ENCODE measurements around the gene CSH2. TPM values are rescaled to one million over a fixed set of nuclear protein-coding genes. Genes with fewer than 3 reads are reported as not detected.
A peak's percentile ranks its signal among the peaks of the same experiment; 100 is the strongest.

CSH2 gene
- total RNA-seq, 2 experiments from 2014 or later = not detected

GRCh38 chr17:63830278-63830677 lies 43.2 kb downstream of the CSH2 start:
- H3K27ac Mint-ChIP-seq = peak overlapping the region; percentile 84
- CTCF ChIA-PET = interaction anchor here (0.8 to 2.8 kb wide), 3 partner anchors 8 to 116 kb away, joined by 3 to 29 read pairs (median 3); no protein-coding TSS in a partner anchor
- H3K36me3 Mint-ChIP-seq (ENCODE audit: low read depth) = peaks cover 68% of the 10 kb centered on the region
- no peak for DNase-seq
- no peaks in the 10 kb centered on the region for H3K9me3 Mint-ChIP-seq
- intact Hi-C loops (cut with micrococcal nuclease) = no loop called here
- peaks cover 71% of the 10 kb centered on the region for H3K4me1 Mint-ChIP-seq (ENCODE audit: low read depth)
- H3K4me3 Mint-ChIP-seq = no peak overlapping the region
- H3K27me3 Mint-ChIP-seq (ENCODE audit: low read depth) = no peaks in the 10 kb centered on the region

DNA sequence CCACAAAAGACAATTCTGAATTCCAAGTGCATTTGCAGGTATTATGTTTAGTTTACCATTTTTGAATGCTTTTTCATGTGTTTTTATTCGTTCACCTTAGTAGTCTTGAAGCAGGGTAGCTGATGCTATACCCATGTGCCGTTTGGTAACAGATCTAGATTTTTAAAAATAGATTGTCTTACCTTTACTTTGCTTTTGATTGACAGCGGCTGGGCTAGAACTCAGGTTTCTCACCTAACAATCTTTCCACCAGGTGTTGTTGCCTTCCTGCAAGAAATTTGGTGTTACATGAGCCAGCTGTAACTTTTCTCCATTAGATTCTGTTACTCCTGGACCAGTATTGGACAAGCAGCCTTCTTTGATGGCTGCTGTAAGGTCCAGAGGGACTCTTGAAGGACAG lies 44.5 kb downstream of the CSH2 start:
- no peak for DNase-seq
- Mint-ChIP-seq H3K27me3 (ENCODE audit: low read depth) (no peaks in the 10 kb centered on the region), H3K27ac (peak overlapping the region; percentile 34), H3K4me3 (peak overlapping the region; percentile 26), H3K4me1 (ENCODE audit: low read depth) (peaks cover 73% of the 10 kb centered on the region), H3K9me3 (no peaks in the 10 kb centered on the region), H3K36me3 (ENCODE audit: low read depth) (peaks cover 70% of the 10 kb centered on the region)
- CTCF ChIA-PET = interaction anchor here (0.9 to 2.8 kb wide), 5 partner anchors 10 to 87 kb away, joined by 3 to 29 read pairs (median 5); no protein-coding TSS in a partner anchor
- intact Hi-C loops (cut with micrococcal nuclease) = no loop called here

DNA sequence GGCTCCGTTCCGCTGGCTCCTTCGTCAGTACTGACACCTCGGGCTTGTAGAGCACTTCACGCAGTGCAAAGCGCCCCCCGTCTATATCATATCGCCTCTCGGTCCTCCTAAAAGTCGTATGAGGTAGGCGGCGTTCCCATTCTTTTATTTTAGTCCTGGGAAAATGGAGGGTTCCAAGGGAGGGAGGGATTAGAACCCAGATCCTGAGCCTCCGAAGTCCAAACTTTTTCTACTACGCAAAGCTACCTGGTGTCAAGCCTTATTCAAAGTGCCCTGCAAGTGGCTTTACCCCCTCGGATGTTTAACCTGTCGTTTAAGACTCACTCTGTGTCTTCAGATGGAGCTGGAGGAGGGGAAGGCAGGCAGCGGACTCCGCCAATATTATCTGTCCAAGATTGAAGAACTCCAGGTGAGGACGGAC lies 45.7 kb downstream of the CSH2 start:
- Mint-ChIP-seq H3K9me3 (no peaks in the 10 kb centered on the region), H3K36me3 (ENCODE audit: low read depth) (peaks cover 72% of the 10 kb centered on the region), H3K27ac (peak overlapping the region; percentile 99), H3K4me1 (ENCODE audit: low read depth) (peaks cover 80% of the 10 kb centered on the region), H3K27me3 (ENCODE audit: low read depth) (no peaks in the 10 kb centered on the region), H3K4me3 (peak overlapping the region; percentile 96)
- intact Hi-C loops (cut with micrococcal nuclease) = loop anchor here (1.0 kb wide), 7 partner anchors 7 to 278 kb away; partner anchors contain the start of genes CCDC47, DCAF7, MAP3K3 and STRADA
- DNase-seq = no peak
- CTCF ChIA-PET = interaction anchor here (0.5 to 2.8 kb wide), 10 partner anchors 9 to 464 kb away, joined by 3 to 29 read pairs (median 4); partner anchors contain the start of genes CCDC47, DDX42 and SMARCD2

DNA sequence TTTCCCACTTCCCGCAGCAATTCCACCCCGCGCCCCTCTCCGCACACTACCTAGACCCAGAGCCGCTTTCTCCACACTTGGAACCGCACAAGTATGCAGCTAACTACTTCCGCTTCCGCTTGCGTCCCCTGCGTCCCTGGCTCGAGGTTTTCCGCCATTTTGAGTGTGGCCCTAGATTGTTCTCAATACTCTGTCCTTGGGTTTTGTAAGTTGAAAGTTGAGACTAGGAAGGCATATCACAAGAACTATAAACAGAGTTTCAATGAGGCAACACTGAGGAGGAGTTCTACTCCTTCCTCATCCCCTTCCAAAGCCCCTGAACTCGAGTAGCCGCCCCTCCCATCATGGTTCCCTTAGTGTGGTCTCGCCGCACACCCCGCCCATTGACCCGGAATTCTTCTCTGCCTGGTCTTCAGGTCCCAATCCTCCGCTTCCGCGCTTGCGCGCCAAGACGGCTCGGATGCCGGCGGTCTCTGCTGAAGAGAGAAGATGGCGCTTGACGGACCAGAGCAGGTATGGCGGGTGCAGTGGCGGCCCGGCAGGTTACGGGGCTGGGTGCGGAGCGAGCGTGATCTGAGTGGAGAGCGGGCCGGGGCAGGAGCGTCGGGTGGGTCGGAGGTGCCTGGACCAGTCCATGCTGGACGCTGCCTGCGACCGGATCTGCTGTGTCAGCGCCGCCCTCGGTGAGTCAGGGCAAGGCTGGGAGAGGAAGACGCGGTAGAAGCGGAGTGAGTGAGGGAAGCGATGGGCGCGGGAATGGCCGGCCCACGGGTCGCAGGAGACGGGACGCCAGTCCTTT lies 46.3 kb downstream of the CSH2 start, which contains the start of the genes FTSJ3 and PSMC5:
Gene FTSJ3 (minus strand): TSS at position 662 of the 799 bp plus-strand sequence. CDS start 761 bp downstream, outside the sequence.
Gene PSMC5 (plus strand): TSS at position 430 of the 799 bp plus-strand sequence. CDS start 60 bp downstream, at position 490.
- Mint-ChIP-seq H3K27ac (peak within 1 kb of the TSS; percentile 99), H3K27me3 (ENCODE audit: low read depth) (no peaks in the 10 kb centered on the region), H3K36me3 (ENCODE audit: low read depth) (peaks cover 74% of the 10 kb centered on the region), H3K9me3 (no peaks in the 10 kb centered on the region), H3K4me3 (peak within 1 kb of the TSS; percentile 96), H3K4me1 (ENCODE audit: low read depth) (peaks cover 82% of the 10 kb centered on the region)
- CTCF ChIA-PET = interaction anchor here (0.9 to 1.6 kb wide), 4 partner anchors 11 to 129 kb away, joined by 3 to 4 read pairs (median 3); partner anchors contain the start of genes CCDC47, DDX42 and SMARCD2
- peak; percentile 97 for DNase-seq
- intact Hi-C loops (cut with micrococcal nuclease) = loop anchor here (1.0 kb wide), 7 partner anchors 8 to 277 kb away; partner anchors contain the start of genes CCDC47, DCAF7, MAP3K3 and STRADA

GRCh38 chr17:63826468-63827001 lies 46.9 kb downstream of the CSH2 start:
- Mint-ChIP-seq H3K4me3 (peak overlapping the region; percentile 96), H3K9me3 (no peaks in the 10 kb centered on the region), H3K4me1 (ENCODE audit: low read depth) (peaks cover 80% of the 10 kb centered on the region), H3K27ac (peak overlapping the region; percentile 99), H3K27me3 (ENCODE audit: low read depth) (no peaks in the 10 kb centered on the region), H3K36me3 (ENCODE audit: low read depth) (peaks cover 72% of the 10 kb centered on the region)
- DNase-seq = no peak
- intact Hi-C loops (cut with micrococcal nuclease) = loop anchor here (1.0 kb wide), 7 partner anchors 9 to 276 kb away; partner anchors contain the start of genes CCDC47, DCAF7, MAP3K3 and STRADA
- CTCF ChIA-PET = interaction anchor here (1.0 kb wide), 1 partner anchor 12 kb away, joined by 3 read pairs; no protein-coding TSS in a partner anchor

DNA sequence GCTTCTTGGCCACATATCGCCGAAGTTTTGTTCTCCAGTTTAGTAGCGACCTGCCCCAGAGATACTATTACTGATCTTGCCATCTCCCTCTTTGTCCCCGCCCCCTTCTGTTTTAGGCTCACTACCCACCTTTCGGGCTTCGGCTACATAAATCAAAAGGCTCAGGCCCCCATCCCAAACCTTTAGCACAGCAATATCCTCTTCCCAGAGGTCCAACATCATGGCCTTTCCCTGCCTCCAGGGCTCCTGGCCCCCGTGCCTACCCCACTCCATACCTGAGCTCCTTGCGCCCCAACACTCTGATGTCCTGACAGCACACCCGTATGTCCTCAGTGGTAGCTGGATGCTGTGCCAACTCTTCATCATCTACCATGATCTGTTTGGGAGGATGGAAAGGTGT lies 49.1 kb downstream of the CSH2 start:
- H3K27ac Mint-ChIP-seq = peak overlapping the region; percentile 71
- CTCF ChIA-PET = interaction anchor here (0.7 to 1.3 kb wide), 3 partner anchors 10 to 126 kb away, joined by 3 to 5 read pairs (median 3); no protein-coding TSS in a partner anchor
- H3K36me3 Mint-ChIP-seq (ENCODE audit: low read depth) = peaks cover 68% of the 10 kb centered on the region
- no peaks in the 10 kb centered on the region for H3K9me3 Mint-ChIP-seq
- no peaks in the 10 kb centered on the region for H3K27me3 Mint-ChIP-seq (ENCODE audit: low read depth)
- no peak overlapping the region for H3K4me3 Mint-ChIP-seq
- no peak for DNase-seq
- intact Hi-C loops (cut with micrococcal nuclease) = no loop called here
- H3K4me1 Mint-ChIP-seq (ENCODE audit: low read depth) = peaks cover 60% of the 10 kb centered on the region

- Mint-ChIP-seq H3K4me1 (ENCODE audit: low read depth) (peaks cover 54% of the 10 kb centered on the region), H3K4me3 (no peak overlapping the region), H3K9me3 (no peaks in the 10 kb centered on the region), H3K27me3 (ENCODE audit: low read depth) (no peaks in the 10 kb centered on the region), H3K27ac (peak overlapping the region; percentile 71), H3K36me3 (ENCODE audit: low read depth) (peaks cover 68% of the 10 kb centered on the region)
- intact Hi-C loops (cut with micrococcal nuclease) = no loop called here
- no peak for DNase-seq
- CTCF ChIA-PET = interaction anchor here (0.7 to 1.3 kb wide), 3 partner anchors 11 to 126 kb away, joined by 3 to 5 read pairs (median 3); no protein-coding TSS in a partner anchor
Measured at GRCh38 chr17:63823659-63824331, 49.7 kb downstream of the CSH2 start.

GRCh38 chr17:63822537-63822936 lies 50.9 kb downstream of the CSH2 start:
- no peak for DNase-seq
- H3K36me3 Mint-ChIP-seq (ENCODE audit: low read depth) = peaks cover 72% of the 10 kb centered on the region
- peak overlapping the region; percentile 75 for H3K27ac Mint-ChIP-seq
- H3K4me3 Mint-ChIP-seq = no peak overlapping the region
- no peaks in the 10 kb centered on the region for H3K27me3 Mint-ChIP-seq (ENCODE audit: low read depth)
- intact Hi-C loops (cut with micrococcal nuclease) = no loop called here
- H3K9me3 Mint-ChIP-seq = no peaks in the 10 kb centered on the region
- CTCF ChIA-PET = interaction anchor here (0.9 kb wide), 1 partner anchor 47 kb away, joined by 3 read pairs; no protein-coding TSS in a partner anchor
- peaks cover 47% of the 10 kb centered on the region for H3K4me1 Mint-ChIP-seq (ENCODE audit: low read depth)

Other genes starting within 250 kb of the CSH2 start
- gene LIMD2, start 173.6 kb downstream of the CSH2 start, total RNA-seq = 100 to 1,000 TPM; 121 TPM
- gene STRADA, start 131.9 kb downstream of the CSH2 start, total RNA-seq = 10 to 100 TPM; 73.2 to 76.3 TPM
- gene CCDC47, start 100.1 kb downstream of the CSH2 start, total RNA-seq = 10 to 100 TPM; 40.5 to 42.1 TPM
- gene DDX42, start 99.5 kb downstream of the CSH2 start, total RNA-seq = 10 to 100 TPM; 91.7 to 92.9 TPM
- 100 to 1,000 TPM; 144 to 154 TPM for gene PSMC5, start 46.2 kb downstream of the CSH2 start, total RNA-seq
- 10 to 100 TPM; 25.3 to 26.2 TPM for gene FTSJ3, start 46.0 kb downstream of the CSH2 start, total RNA-seq
- 100 to 1,000 TPM in 1 of 2 experiments, 10 to 100 TPM in 1; 98.5 to 107 TPM for gene SMARCD2, start 31.0 kb downstream of the CSH2 start, total RNA-seq
- gene GH2, start 8.3 kb upstream of the CSH2 start, total RNA-seq = not detected
- gene CSH1, start 22.9 kb upstream of the CSH2 start, total RNA-seq = not detected
- gene CSHL1, start 37.6 kb upstream of the CSH2 start, total RNA-seq = not detected
- not detected for gene GH1, start 45.2 kb upstream of the CSH2 start, total RNA-seq
- gene CD79B, start 58.7 kb upstream of the CSH2 start, total RNA-seq = 10 to 100 TPM; 24.2 to 24.3 TPM
- gene SCN4A, start 99.2 kb upstream of the CSH2 start, total RNA-seq = under 1 TPM; 0.10 to 0.47 TPM
- gene PRR29, start 124.7 kb upstream of the CSH2 start, total RNA-seq = under 1 TPM; 0.21 to 0.44 TPM
- 10 to 100 TPM; 41.6 to 41.9 TPM for gene ICAM2, start 147.0 kb upstream of the CSH2 start, total RNA-seq

Measured in activated naive CD4-positive, alpha-beta T cell treated with anti-CD3 and anti-CD28 coated beads for 36 hours (primary cell).